Upper lobe of left lung (tissue), 4 donors: ENCODE data around the gene KRTAP4-4.
"Not testable (repeated sequence)": the region's sequence is repeated elsewhere in the genome, so short reads cannot be mapped to it uniquely, and the experiment has no call there.

ENCODE experiments used
- EP300 ChIP-seq, 4 donors: sonication (generic); formaldehyde crosslinking; IDR thresholded peaks; one replicate each; pipeline ENCODE4 v1.5.1; 2017; ENCODE audit warnings: antibody characterized with exemption in 4 of 4, control low read depth in 2 of 4
- POLR2A ChIP-seq, 4 donors: fragments of 450-650 bp; IDR thresholded peaks; one replicate each; pipeline ENCODE4 v1.5.1; 2016 to 2017; ENCODE audit warnings: antibody characterized with exemption in 4 of 4, mild to moderate bottlenecking in 2 of 4
- POLR2AphosphoS5 ChIP-seq, 2 donors: sonication (generic); formaldehyde crosslinking; IDR thresholded peaks; one replicate each; pipeline ENCODE4 v1.5.1; 2017; ENCODE audit warnings: antibody characterized with exemption in 2 of 2
- TF ChIP-seq, protein P1 (sequence below), 6 experiments: fragments of 450-650 bp in 4 of 6; fragments of 200-600 bp in 2 of 6; sonication (generic) in 2 of 6; IDR thresholded peaks; one replicate each; pipeline ENCODE4 v1.5.1; 2016 to 2019; ENCODE audit warnings: antibody characterized with exemption in 6 of 6

DNA sequence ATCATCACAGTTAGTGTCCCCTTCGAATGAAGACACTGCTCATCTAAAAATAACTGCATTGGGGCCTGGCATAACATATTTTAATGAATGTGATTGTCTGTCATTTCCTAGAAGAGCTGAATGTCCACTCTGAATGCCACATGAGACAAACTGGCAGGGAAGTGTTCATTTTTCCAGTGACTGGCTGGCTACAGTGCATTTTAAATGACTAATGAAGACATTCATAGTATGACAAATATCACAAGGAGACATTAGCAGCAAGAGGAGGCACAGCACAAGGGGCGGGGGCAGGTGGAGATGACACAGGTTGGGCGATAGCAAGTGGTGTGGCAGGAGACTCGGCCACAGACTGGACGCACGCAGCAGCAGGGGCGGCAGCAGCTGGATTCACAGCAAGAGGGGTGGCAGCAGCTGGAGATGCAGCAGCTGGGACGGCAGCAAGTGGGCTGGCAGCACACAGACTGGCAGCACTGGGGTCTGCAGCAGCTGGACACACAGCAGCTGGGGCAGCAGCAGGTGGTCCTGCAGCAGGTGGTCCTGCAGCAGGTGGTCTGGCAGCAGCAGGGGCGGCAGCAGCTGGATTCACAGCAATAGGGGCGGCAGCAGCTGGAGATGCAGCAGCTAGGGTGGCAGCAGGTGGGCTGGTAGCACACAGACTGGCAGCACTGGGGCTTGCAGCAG lies 11.4 kb downstream of the KRTAP4-4 start:
- TF ChIP-seq, protein P1, sequence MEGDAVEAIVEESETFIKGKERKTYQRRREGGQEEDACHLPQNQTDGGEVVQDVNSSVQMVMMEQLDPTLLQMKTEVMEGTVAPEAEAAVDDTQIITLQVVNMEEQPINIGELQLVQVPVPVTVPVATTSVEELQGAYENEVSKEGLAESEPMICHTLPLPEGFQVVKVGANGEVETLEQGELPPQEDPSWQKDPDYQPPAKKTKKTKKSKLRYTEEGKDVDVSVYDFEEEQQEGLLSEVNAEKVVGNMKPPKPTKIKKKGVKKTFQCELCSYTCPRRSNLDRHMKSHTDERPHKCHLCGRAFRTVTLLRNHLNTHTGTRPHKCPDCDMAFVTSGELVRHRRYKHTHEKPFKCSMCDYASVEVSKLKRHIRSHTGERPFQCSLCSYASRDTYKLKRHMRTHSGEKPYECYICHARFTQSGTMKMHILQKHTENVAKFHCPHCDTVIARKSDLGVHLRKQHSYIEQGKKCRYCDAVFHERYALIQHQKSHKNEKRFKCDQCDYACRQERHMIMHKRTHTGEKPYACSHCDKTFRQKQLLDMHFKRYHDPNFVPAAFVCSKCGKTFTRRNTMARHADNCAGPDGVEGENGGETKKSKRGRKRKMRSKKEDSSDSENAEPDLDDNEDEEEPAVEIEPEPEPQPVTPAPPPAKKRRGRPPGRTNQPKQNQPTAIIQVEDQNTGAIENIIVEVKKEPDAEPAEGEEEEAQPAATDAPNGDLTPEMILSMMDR (IDR thresholded peaks at IDR 0.05), result not testable (repeated sequence)
- TF ChIP-seq POLR2A, EP300, POLR2AphosphoS5 (IDR thresholded peaks at IDR 0.05): not testable (repeated sequence)
